ENCODE data around the gene PGBD5. TPM values are rescaled to one million over a fixed set of nuclear protein-coding genes. Genes with fewer than 3 reads are reported as not detected.

PGBD5 gene
- polyA plus RNA-seq, 3 donors from 2014 or later: not detected

GRCh38 chr1:230308821-230309220 is 117.3 kb downstream of the PGBD5 start:
- H3K9me3 Mint-ChIP-seq: no peaks in the 10 kb centered on the region
- no peaks in the 10 kb centered on the region for H3K36me3 Mint-ChIP-seq
- H3K4me1 Mint-ChIP-seq: peaks cover 3 to 6% of the 10 kb centered on the region in 2 donors
- no peak for DNase-seq
- H3K27ac Mint-ChIP-seq: no peak overlapping the region
- H3K4me3 Mint-ChIP-seq: no peak overlapping the region
- peaks cover 0 to 5% (median 2%) of the 10 kb centered on the region in 3 donors for H3K27me3 Mint-ChIP-seq (ENCODE audit: low read depth in 3 of 3)

- peaks cover 0 to 3% (median 2%) of the 10 kb centered on the region in 3 donors for H3K27me3 Mint-ChIP-seq (ENCODE audit: low read depth in 3 of 3)
- no peak overlapping the region for H3K4me3 Mint-ChIP-seq
- no peaks in the 10 kb centered on the region for H3K36me3 Mint-ChIP-seq
- H3K4me1 Mint-ChIP-seq: peaks cover 3 to 6% of the 10 kb centered on the region in 2 donors
- no peaks in the 10 kb centered on the region for H3K9me3 Mint-ChIP-seq
- no peak overlapping the region for H3K27ac Mint-ChIP-seq
- no peak for DNase-seq
Observed at GRCh38 chr1:230308039-230308438, 118.1 kb downstream of the PGBD5 start.

GRCh38 chr1:230307213-230307612 is 118.9 kb downstream of the PGBD5 start:
- Mint-ChIP-seq H3K4me1 (peaks cover 3 to 6% of the 10 kb centered on the region in 2 donors), H3K27me3 (ENCODE audit: low read depth in 3 of 3) (peaks cover 0 to 3% (median 2%) of the 10 kb centered on the region in 3 donors), H3K9me3 (no peaks in the 10 kb centered on the region), H3K27ac (no peak overlapping the region), H3K36me3 (no peaks in the 10 kb centered on the region), H3K4me3 (no peak overlapping the region)
- DNase-seq: no peak

- Mint-ChIP-seq H3K27me3 (ENCODE audit: low read depth in 3 of 3) (peaks cover 0 to 3% (median 2%) of the 10 kb centered on the region in 3 donors), H3K4me1 (peaks cover 3 to 6% of the 10 kb centered on the region in 2 donors), H3K9me3 (no peaks in the 10 kb centered on the region), H3K4me3 (no peak overlapping the region), H3K27ac (no peak overlapping the region), H3K36me3 (no peaks in the 10 kb centered on the region)
- DNase-seq: no peak
Observed at GRCh38 chr1:230306169-230306568, 120.0 kb downstream of the PGBD5 start.

- Mint-ChIP-seq H3K27ac (no peak overlapping the region), H3K4me1 (no peaks in the 10 kb centered on the region), H3K9me3 (no peaks in the 10 kb centered on the region), H3K4me3 (no peak overlapping the region), H3K27me3 (ENCODE audit: low read depth in 3 of 3) (peaks cover 2% of the 10 kb centered on the region in 3 donors), H3K36me3 (no peaks in the 10 kb centered on the region)
- DNase-seq: no peak
Observed at GRCh38 chr1:230303822-230304221, 122.3 kb downstream of the PGBD5 start.

- Mint-ChIP-seq H3K36me3 (no peaks in the 10 kb centered on the region), H3K27me3 (ENCODE audit: low read depth in 3 of 3) (peaks cover 2% of the 10 kb centered on the region in 3 donors), H3K4me3 (no peak overlapping the region), H3K4me1 (no peaks in the 10 kb centered on the region), H3K27ac (no peak overlapping the region), H3K9me3 (no peaks in the 10 kb centered on the region)
- DNase-seq: no peak
Observed at GRCh38 chr1:230303069-230303468, 123.1 kb downstream of the PGBD5 start.

- no peaks in the 10 kb centered on the region for H3K36me3 Mint-ChIP-seq
- H3K27me3 Mint-ChIP-seq (ENCODE audit: low read depth in 3 of 3): peaks cover 0 to 2% (median 2%) of the 10 kb centered on the region in 3 donors
- H3K4me3 Mint-ChIP-seq: no peak overlapping the region
- H3K27ac Mint-ChIP-seq: no peak overlapping the region
- no peaks in the 10 kb centered on the region for H3K4me1 Mint-ChIP-seq
- H3K9me3 Mint-ChIP-seq: no peaks in the 10 kb centered on the region
- no peak for DNase-seq
Observed at GRCh38 chr1:230301822-230302221, 124.3 kb downstream of the PGBD5 start.

- peaks cover 0 to 2% (median 2%) of the 10 kb centered on the region in 3 donors for H3K27me3 Mint-ChIP-seq (ENCODE audit: low read depth in 3 of 3)
- no peak for DNase-seq
- no peaks in the 10 kb centered on the region for H3K4me1 Mint-ChIP-seq
- no peaks in the 10 kb centered on the region for H3K9me3 Mint-ChIP-seq
- H3K36me3 Mint-ChIP-seq: no peaks in the 10 kb centered on the region
- no peak overlapping the region for H3K27ac Mint-ChIP-seq
- no peak overlapping the region for H3K4me3 Mint-ChIP-seq
Observed at GRCh38 chr1:230301322-230301721, 124.8 kb downstream of the PGBD5 start.

- no peak overlapping the region for H3K4me3 Mint-ChIP-seq
- H3K27ac Mint-ChIP-seq: no peak overlapping the region
- H3K4me1 Mint-ChIP-seq: no peaks in the 10 kb centered on the region
- no peak for DNase-seq
- no peaks in the 10 kb centered on the region for H3K36me3 Mint-ChIP-seq
- H3K9me3 Mint-ChIP-seq: no peaks in the 10 kb centered on the region
- peaks cover 0 to 2% (median 2%) of the 10 kb centered on the region in 3 donors for H3K27me3 Mint-ChIP-seq (ENCODE audit: low read depth in 3 of 3)
Observed at GRCh38 chr1:230300322-230301301, 125.5 kb downstream of the PGBD5 start.

GRCh38 chr1:230299191-230300006 is 126.7 kb downstream of the PGBD5 start:
- Mint-ChIP-seq H3K27me3 (ENCODE audit: low read depth in 3 of 3) (peaks cover 2 to 3% (median 2%) of the 10 kb centered on the region in 3 donors), H3K4me3 (no peak overlapping the region), H3K9me3 (no peaks in the 10 kb centered on the region), H3K36me3 (no peaks in the 10 kb centered on the region), H3K4me1 (no peaks in the 10 kb centered on the region), H3K27ac (no peak overlapping the region)
- no peak for DNase-seq

- Mint-ChIP-seq H3K27ac (no peak overlapping the region), H3K27me3 (ENCODE audit: low read depth in 3 of 3) (peaks cover 4 to 13% (median 10%) of the 10 kb centered on the region in 3 donors), H3K9me3 (no peaks in the 10 kb centered on the region), H3K4me3 (no peak overlapping the region), H3K36me3 (peaks cover 0 to 3% (median 0%) of the 10 kb centered on the region in 3 donors), H3K4me1 (peaks cover 3 to 7% of the 10 kb centered on the region in 2 donors)
- DNase-seq: no peak
Observed at GRCh38 chr1:230295367-230295766, 130.8 kb downstream of the PGBD5 start.

- Mint-ChIP-seq H3K27me3 (ENCODE audit: low read depth in 3 of 3) (peaks cover 4 to 13% (median 9%) of the 10 kb centered on the region in 3 donors), H3K27ac (no peak overlapping the region), H3K36me3 (peaks cover 0 to 3% (median 0%) of the 10 kb centered on the region in 3 donors), H3K9me3 (no peaks in the 10 kb centered on the region), H3K4me3 (no peak overlapping the region), H3K4me1 (peaks cover 3 to 7% of the 10 kb centered on the region in 2 donors)
- no peak for DNase-seq
Observed at GRCh38 chr1:230293390-230293700, 132.8 kb downstream of the PGBD5 start.

GRCh38 chr1:230292689-230293389 is 133.3 kb downstream of the PGBD5 start:
- DNase-seq: no peak
- H3K9me3 Mint-ChIP-seq: no peaks in the 10 kb centered on the region
- no peak overlapping the region for H3K4me3 Mint-ChIP-seq
- H3K27ac Mint-ChIP-seq: no peak overlapping the region
- peaks cover 3 to 7% of the 10 kb centered on the region in 2 donors for H3K4me1 Mint-ChIP-seq
- H3K36me3 Mint-ChIP-seq: peaks cover 0 to 3% (median 0%) of the 10 kb centered on the region in 3 donors
- peaks cover 6 to 13% (median 9%) of the 10 kb centered on the region in 3 donors for H3K27me3 Mint-ChIP-seq (ENCODE audit: low read depth in 3 of 3)

Data from immature natural killer cell (primary cell).